NCI-H2227 treated with DMSO at 0.1 percent for 48 hours (cell line): ENCODE results near the gene GPR146.

Experiments used
- DNase-seq: peaks from one replicate; lab custom pipeline; 2025; lab: John Stamatoyannopoulos, UW

Gene GPR146

GRCh38 chr7:1043552-1044188 is 676 bp upstream of the GPR146 start:
- DNase-seq = no peak

DNA sequence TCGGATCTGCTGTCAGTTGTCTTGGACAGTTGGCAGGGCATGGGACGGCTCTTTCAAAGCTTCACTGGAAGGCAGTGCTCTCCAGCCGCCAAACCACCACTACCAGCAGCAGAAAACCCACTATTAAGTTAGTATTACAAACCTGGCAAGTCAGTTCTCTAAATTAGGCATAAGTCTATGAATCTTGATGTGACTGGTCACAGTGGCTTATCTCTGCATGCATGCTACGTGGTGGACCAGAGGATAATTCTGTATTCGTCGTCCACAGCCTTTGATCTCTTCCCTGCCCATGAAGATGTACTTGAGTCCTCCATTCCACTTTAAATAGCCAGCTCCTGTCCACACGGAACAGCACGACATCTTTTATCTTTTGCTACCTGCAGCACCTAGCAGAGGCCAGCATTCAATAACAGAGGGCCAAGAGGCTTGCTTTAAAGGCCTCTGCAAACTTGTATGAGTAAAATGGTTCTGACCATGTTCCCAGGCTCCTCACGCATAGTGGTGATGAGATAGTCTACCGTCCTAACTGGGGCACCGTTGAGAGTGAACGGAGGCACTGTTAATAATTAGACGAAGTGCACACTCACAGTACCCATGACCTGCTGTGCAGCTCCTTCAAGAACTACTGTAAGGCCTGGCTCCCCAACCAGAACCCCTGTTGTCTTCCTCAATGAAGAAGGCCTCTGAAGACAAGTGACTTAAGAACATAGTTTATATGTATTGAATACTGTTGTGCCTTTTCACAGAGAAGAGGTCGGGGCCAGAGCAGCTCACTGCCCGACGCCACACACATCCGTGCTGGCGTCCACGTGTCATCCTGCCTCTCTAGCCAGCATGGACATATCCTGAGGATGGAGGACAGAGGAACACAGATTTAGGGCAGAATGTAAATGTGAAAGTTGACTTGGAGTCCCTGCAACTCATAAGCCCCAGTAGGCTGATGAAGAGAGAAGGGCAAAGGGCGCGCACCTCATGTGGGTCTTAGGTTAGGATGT is 1.0 kb downstream of the GPR146 start:
- DNase-seq = no peak

GRCh38 chr7:1046722-1047679 is 2.7 kb downstream of the GPR146 start:
- no peak for DNase-seq

GRCh38 chr7:1049006-1049741 is 4.8 kb downstream of the GPR146 start:
- DNase-seq = no peak

DNA sequence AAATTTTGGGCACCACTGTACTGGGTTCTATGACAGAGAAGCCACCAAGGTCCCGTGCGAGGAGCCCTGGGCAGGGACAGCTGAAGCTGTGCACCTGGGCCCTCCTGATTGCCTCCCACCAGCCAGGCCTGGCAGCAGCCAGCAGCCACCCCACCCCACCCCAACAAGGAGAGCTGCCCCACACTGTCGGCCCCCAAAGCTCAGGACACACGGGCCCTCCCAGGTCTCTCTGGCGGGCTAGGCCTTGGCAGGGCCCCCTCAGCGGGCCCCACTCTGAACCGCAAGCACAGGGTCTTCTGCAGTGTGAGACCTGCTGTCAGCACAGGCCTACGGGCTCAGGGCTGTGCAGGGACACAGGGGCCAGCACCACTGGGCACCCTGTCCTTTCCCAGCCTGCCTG is 5.5 kb downstream of the GPR146 start:
- DNase-seq = no peak

DNA sequence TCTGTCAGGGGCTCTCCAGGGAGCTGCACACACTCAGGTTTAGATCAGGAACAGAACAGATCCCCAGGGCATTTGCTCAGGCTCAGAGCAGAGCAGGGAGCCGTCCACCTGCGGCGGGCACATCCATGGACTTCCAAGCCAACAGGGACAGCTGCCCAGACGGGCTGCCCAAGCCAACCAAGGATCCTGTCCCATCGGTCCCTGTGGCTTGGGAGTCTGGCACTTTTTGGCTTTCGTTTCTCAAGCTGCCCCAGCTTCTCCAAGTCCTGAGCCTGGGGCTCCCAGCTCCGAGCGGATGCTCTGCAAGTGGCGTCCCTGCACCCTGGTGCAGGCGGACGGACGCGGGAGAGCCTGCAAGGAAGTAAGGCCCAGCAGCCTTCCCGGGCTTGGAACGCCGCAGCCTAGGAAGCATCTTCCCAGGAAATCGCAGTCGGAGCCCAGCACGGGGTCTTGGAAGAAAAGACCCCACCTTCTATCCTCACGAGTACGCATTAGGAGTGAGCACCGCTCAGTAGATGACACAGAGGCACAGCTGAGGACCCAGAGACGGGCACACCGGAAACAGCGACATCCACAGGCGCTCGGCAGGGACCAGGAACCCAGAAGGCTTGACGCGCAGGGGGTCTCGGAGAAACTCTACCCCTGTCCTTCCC is 6.0 kb downstream of the GPR146 start:
- DNase-seq = no peak

GRCh38 chr7:1050956-1051690 is 6.8 kb downstream of the GPR146 start:
- no peak for DNase-seq

- no peak for DNase-seq
Observed at GRCh38 chr7:1052031-1052818, 7.9 kb downstream of the GPR146 start.

- DNase-seq = no peak
Observed at GRCh38 chr7:1053002-1053411, 8.7 kb downstream of the GPR146 start.

GRCh38 chr7:1053816-1054370 is 9.5 kb downstream of the GPR146 start:
- DNase-seq = no peak

GRCh38 chr7:1054438-1054837 is 10.1 kb downstream of the GPR146 start:
- no peak for DNase-seq

DNA sequence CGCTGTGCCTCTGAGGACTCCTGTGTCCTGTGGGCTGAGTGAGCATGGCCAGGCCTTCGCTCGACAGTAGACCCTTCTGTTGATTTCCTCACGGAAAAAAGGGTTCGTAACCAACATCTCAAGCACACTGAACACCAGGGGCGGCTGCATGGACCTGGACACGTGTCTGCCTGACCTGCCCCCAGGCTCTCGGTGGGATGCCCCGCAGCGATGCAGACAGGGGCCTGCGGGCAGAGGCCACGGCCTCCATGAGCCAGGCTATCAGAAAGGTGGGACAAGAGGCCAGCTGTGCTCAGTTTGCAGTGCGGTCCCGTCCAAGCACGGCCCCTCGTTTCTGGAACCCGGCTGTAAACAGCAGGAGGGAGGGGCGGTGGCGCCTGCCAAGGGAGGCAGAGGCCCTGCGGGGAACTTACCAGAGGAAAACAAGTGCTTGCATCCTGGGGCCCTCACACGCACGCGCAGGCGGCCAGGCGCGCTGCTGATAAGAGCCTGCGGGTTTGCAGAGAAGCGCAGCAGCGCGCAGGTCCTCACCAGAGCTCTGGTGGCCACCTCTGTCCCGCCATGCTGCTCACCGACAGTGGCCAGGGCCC is 10.6 kb downstream of the GPR146 start:
- DNase-seq = no peak

GRCh38 chr7:1055491-1055955 is 11.2 kb downstream of the GPR146 start:
- DNase-seq = no peak

- no peak for DNase-seq
Observed at GRCh38 chr7:1055956-1056784, 11.8 kb downstream of the GPR146 start.

GRCh38 chr7:1056785-1057410 is 12.6 kb downstream of the GPR146 start:
- DNase-seq = no peak

DNA sequence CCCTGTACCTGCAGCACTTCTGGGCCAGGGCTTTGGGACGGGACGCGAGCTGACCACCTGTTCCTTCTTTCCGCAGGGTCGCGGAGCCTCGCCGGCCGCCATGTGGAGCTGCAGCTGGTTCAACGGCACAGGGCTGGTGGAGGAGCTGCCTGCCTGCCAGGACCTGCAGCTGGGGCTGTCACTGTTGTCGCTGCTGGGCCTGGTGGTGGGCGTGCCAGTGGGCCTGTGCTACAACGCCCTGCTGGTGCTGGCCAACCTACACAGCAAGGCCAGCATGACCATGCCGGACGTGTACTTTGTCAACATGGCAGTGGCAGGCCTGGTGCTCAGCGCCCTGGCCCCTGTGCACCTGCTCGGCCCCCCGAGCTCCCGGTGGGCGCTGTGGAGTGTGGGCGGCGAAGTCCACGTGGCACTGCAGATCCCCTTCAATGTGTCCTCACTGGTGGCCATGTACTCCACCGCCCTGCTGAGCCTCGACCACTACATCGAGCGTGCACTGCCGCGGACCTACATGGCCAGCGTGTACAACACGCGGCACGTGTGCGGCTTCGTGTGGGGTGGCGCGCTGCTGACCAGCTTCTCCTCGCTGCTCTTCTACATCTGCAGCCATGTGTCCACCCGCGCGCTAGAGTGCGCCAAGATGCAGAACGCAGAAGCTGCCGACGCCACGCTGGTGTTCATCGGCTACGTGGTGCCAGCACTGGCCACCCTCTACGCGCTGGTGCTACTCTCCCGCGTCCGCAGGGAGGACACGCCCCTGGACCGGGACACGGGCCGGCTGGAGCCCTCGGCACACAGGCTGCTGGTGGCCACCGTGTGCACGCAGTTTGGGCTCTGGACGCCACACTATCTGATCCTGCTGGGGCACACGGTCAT is 13.3 kb downstream of the GPR146 start:
- no peak for DNase-seq
